GM20000 (cell line): ENCODE measurements around the gene C1QL4.
"Not testable (repeated sequence)": the region's sequence is repeated elsewhere in the genome, so short reads cannot be mapped to it uniquely, and the experiment has no call there.

Experiments
- DNase-seq: peaks from one replicate; pipeline ENCODE4 v3.0.0; 2012; ENCODE audit warnings: low spot score
- CTCF ChIP-seq: IDR thresholded peaks from 2 replicates; pipeline ENCODE4 v1.5.1; 2012; ENCODE audit warnings: mild to moderate bottlenecking, control low read depth; ENCODE audit errors: extremely low read depth, missing control alignments

Gene C1QL4

GRCh38 chr12:49335118-49335954, 1.7 kb downstream of the C1QL4 start:
- TF ChIP-seq CTCF, result no peak

DNA sequence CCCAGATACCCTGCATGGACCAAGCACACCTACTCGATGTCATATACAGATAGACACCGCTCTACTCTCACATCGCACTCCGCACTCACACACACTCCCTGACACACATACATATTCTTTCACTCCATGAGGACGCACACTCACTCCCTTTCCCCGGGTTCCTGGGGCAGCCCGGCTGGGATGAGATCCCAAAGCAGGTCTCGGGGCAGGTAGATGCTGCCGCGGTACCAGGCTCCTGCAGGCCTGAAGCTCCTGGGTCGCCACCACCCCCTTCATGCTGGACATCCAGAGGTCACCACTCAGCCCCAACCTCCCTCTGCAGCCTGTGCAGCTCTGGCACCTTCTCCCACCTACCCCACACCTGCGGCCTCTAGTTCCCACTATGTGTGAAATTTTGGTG, 2.3 kb downstream of the C1QL4 start:
- DNase-seq, result peak; percentile 20
- no peak for TF ChIP-seq CTCF

More at GRCh38 chr12:49335118-49335954, 1.7 kb downstream of the C1QL4 start:
- peak; percentile 34 for DNase-seq

- TF ChIP-seq CTCF, result no peak
- DNase-seq, result peak; percentile 19
These were observed 2.8 kb downstream of the C1QL4 start for GRCh38 chr12:49334226-49334625.

DNA sequence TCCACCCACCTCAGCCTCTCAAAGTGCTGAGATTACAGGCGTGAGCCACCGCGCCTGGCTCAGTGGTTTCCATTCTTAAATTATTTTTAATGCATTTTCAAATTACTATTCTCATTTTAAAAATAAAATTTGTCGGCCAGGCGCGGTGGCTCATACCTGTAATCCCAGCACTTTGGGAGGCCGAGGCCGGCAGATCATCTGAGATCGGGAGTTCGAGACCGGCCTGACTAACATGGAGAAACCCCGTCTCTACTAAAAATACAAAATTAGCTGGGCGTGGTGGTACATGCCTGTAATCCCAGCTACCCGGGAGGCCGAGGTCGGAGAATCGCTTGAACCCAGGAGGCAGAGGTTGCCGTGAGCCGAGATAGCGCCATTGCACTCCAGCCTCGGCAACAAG, 3.2 kb downstream of the C1QL4 start:
- not testable (repeated sequence) for DNase-seq

DNA sequence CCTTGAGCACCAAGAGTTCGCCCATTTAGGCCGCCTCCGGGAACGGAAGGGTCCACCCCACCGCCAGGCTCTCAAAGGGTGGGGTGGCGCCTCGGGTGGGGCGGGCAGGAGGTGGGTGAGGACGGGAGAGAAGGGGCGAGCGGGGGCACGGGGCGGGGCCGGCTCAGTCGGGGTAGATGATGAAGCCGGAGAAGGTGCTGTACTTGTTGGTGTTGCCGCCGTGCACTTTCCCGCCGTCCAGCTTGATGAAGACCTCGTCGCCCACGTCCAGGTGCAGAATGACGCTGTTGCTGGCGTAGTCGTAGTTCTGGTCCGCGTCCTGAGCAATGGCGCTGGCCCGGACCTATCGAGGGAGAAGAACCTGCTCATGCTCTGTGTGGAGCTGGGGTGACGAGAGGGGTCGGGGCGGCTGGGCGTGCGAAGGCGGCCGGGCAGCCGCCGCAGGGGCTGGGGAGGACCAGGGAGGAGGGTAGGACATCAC, 4.1 kb downstream of the C1QL4 start:
- peak; percentile 26 for DNase-seq

DNA sequence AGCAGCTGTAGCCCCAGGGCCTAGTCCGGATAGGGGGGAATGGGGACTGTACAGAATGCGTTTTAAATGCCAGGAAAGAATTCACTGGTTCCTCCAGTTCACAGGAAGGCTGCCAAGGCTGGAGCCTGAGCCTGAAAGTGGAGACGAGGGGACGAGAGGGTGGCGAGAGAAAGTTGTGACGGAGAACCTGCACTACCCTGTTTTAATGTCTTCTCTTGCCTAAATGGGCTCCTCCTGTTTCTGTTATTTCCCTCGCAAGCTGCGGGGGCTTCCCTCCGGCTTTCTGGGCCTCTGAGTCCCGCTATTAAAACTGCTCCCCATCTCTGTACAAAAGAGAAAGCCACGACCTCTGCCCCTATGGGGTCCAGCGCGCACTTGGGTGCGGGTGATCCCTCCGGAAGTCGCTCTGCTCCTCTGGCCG, 4.5 kb downstream of the C1QL4 start:
- DNase-seq, result no peak
- no peak for TF ChIP-seq CTCF

More for the DNA sequence above, 4.1 kb downstream of the C1QL4 start:
- TF ChIP-seq CTCF, result no peak

DNA sequence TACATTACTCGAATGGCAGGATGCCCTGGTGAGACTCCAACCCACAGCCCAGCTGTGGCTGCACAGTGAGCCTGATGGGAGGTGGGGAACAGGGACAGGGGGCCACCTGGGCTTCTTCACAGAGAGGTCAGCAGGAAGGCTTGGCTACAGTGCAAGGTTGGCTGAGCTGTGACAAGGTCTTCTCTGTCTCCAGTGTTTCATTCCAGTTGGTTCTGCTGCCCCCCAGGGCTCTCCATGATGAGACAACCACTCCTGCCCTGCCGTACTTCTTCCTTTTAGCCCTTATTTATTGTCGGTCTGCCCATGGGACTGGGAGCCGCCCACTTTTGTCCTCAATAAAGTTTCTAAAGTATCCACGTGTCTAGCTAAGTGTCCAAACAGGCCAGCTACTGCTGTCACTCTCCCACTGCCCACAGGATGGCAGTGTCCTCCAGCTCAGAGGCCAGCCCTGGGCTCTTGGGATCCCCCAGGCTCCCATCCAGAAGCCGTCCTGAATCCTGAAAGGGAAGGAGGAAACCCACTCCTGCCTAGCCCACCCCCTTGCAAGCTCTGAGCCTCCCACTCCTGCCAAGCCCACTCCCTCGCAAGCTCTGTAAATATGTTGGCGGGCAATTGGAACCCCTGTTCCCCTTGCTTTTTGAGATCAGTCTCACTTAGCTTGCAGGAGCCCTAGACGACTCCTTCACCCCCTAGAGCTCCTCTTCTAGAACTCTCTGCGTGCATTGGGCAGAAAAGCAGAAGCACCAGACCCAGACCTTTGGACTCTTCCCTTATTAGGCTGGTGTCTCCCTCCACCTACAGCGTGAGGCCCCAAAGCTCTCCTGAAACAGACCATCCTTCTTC, 5.4 kb downstream of the C1QL4 start:
- peak; percentile 59 for DNase-seq
- peak; percentile 34 for TF ChIP-seq CTCF
